HL-60 (cell line): Measurements from ENCODE around the gene ELL2.

ENCODE experiments used
- CTCF ChIP-seq: IDR thresholded peaks from one replicate; pipeline ENCODE4 v1.5.1; 2011; ENCODE audit warnings: low read length, control low read depth, inconsistent platforms; ENCODE audit not compliant: insufficient read depth
- POLR2AphosphoS5 ChIP-seq: IDR thresholded peaks from 2 replicates; pipeline ENCODE4 v1.6.1; 2012; ENCODE audit warnings: low read depth

- no peak for TF ChIP-seq CTCF
- TF ChIP-seq POLR2AphosphoS5 = no peak
Observed at GRCh38 chr5:95976606-95977005, 15.0 kb upstream of the ELL2 start.
